Fibroblast of lung (primary cell): ENCODE results near the gene CBX6. TPM values are rescaled to one million over a fixed set of nuclear protein-coding genes. Genes with fewer than 3 reads are reported as not detected.

ENCODE experiments used
- DNase-seq, 2 donors: peaks; one replicate each; pipeline versions ENCODE4 v3.0.0 to v3.0.0-alpha.2; 2010; ENCODE audit warnings: low read depth in 2 of 2
- H2AFZ ChIP-seq: 2 replicates; pipeline ENCODE4 v1.5.1; 2012; ENCODE audit warnings: low read length, control low read depth, inconsistent platforms
- H3K27ac ChIP-seq: 2 replicates; pipeline ENCODE4 v1.5.1; 2011; ENCODE audit warnings: low read length, control low read depth; ENCODE audit not compliant: insufficient read depth
- H3K27me3 ChIP-seq: 2 replicates; pipeline ENCODE4 v1.5.1; 2011; ENCODE audit warnings: mild to moderate bottlenecking, low read length; ENCODE audit not compliant: control insufficient read depth, insufficient read depth
- H3K36me3 ChIP-seq: 2 replicates; pipeline ENCODE4 v1.5.1; 2011; ENCODE audit warnings: low read length; ENCODE audit not compliant: control insufficient read depth, insufficient read depth
- H3K4me1 ChIP-seq: 2 replicates; pipeline ENCODE4 v1.5.1; 2011; ENCODE audit warnings: low read length; ENCODE audit not compliant: control insufficient read depth, insufficient read depth; ENCODE audit errors: extremely low read depth
- H3K4me2 ChIP-seq: 2 replicates; pipeline ENCODE4 v1.5.1; 2011; ENCODE audit warnings: low read length, control low read depth; ENCODE audit not compliant: insufficient read depth; ENCODE audit errors: extremely low read depth
- H3K4me3 ChIP-seq, 4 experiments: fragments of 200-600 bp in 1 of 4; sonication (generic) in 1 of 4; replicated peaks in 1 of 4; 2 replicates each; pipeline ENCODE4 v1.5.1; 2011 to 2016; ENCODE audit warnings: low read length in 4 of 4, low read depth in 3 of 4, mild to moderate bottlenecking in 3 of 4, control low read depth in 2 of 4, inconsistent platforms in 1 of 4, mixed read lengths in 1 of 4; ENCODE audit not compliant: insufficient read depth in 1 of 4; ENCODE audit errors: control extremely low read depth in 1 of 4
- H3K79me2 ChIP-seq: 2 replicates; pipeline ENCODE4 v1.5.1; 2012; ENCODE audit warnings: mild to moderate bottlenecking, low read length, inconsistent platforms; ENCODE audit not compliant: control insufficient read depth, insufficient read depth
- H3K9ac ChIP-seq: 2 replicates; pipeline ENCODE4 v1.5.1; 2011; ENCODE audit warnings: mild to moderate bottlenecking, low read length, control low read depth; ENCODE audit not compliant: insufficient read depth
- H3K9me3 ChIP-seq: 2 replicates; pipeline ENCODE4 v1.5.1; 2012; ENCODE audit warnings: low read depth, low read length; ENCODE audit not compliant: control insufficient read depth, insufficient read depth
- H4K20me1 ChIP-seq: 2 replicates; pipeline ENCODE4 v1.5.1; 2011; ENCODE audit warnings: low read length; ENCODE audit not compliant: control insufficient read depth, insufficient read depth; ENCODE audit errors: extremely low read depth
- EZH2 ChIP-seq: IDR thresholded peaks from 2 replicates; pipeline ENCODE4 v1.5.1; 2012; ENCODE audit warnings: low read length, control low read depth, mild to moderate bottlenecking; ENCODE audit errors: missing control alignments
- polyA plus RNA-seq, 2 donors: library from polyadenylated mRNA; depleted of rRNA in 1 of 2; stranded (reverse) in 1 of 2; unstranded in 1 of 2; fragments of >200 nt; gene quantifications; 2 replicates each; pipeline ENCODE4 v1.2.1, GENCODE V29; 2011 to 2012; ENCODE audit warnings: missing spikeins in 1 of 2
- total RNA-seq: library from RNA; depleted of rRNA; stranded (reverse); fragments of >200 nt; gene quantifications from 2 replicates; pipeline ENCODE4 v1.2.1, GENCODE V29; 2014
- TF ChIP-seq, protein P1 (sequence below), 2 donors: IDR thresholded peaks in 1 of 2; conservative IDR thresholded peaks in 1 of 2; 1 replicate in 1 of 2; 2 replicates in 1 of 2; pipeline ENCODE4 v1.5.1; 2011 to 2012; ENCODE audit warnings: low read length in 2 of 2, control low read depth in 1 of 2, inconsistent platforms in 1 of 2, low read depth in 1 of 2, mild to moderate bottlenecking in 1 of 2

Gene CBX6
- total and polyA plus RNA-seq, 2 donors (not counting 1 experiment from before 2014, with no cell fraction given) = 20.3 to 53.8 TPM

DNA sequence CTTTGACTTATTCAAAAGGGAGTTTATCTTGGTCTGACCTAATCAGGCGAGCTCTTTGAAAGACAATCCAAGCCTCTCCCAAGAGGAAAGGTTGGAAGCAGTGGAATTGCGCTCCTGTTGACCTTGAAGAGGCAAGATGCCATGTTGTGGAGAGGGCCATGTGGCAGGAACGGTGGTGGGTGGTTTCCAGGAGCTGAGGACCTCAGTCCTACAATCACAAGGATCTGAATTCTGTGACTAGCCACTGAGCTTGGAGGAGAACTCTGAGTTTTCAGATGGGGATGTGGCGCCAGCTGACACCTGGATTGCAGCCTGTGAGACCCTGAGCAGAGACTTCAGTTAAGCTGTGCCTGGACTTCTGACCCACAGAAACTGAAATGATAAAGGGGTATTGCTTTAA, 6.0 kb upstream of the CBX6 start:
- Histone ChIP-seq H3K4me3 (no peak overlapping the region), H3K4me2 (no peak overlapping the region), H3K79me2 (no peaks in the 10 kb centered on the region), H3K9me3 (no peaks in the 10 kb centered on the region), H3K27me3 (peaks cover 13% of the 10 kb centered on the region), H3K27ac (no peak overlapping the region), H2AFZ (no peak overlapping the region), H4K20me1 (no peaks in the 10 kb centered on the region), H3K36me3 (no peaks in the 10 kb centered on the region), H3K4me1 (peaks cover 11% of the 10 kb centered on the region), H3K9ac (no peak overlapping the region)
- no peak for DNase-seq
- no peak for TF ChIP-seq EZH2
- TF ChIP-seq, protein P1, sequence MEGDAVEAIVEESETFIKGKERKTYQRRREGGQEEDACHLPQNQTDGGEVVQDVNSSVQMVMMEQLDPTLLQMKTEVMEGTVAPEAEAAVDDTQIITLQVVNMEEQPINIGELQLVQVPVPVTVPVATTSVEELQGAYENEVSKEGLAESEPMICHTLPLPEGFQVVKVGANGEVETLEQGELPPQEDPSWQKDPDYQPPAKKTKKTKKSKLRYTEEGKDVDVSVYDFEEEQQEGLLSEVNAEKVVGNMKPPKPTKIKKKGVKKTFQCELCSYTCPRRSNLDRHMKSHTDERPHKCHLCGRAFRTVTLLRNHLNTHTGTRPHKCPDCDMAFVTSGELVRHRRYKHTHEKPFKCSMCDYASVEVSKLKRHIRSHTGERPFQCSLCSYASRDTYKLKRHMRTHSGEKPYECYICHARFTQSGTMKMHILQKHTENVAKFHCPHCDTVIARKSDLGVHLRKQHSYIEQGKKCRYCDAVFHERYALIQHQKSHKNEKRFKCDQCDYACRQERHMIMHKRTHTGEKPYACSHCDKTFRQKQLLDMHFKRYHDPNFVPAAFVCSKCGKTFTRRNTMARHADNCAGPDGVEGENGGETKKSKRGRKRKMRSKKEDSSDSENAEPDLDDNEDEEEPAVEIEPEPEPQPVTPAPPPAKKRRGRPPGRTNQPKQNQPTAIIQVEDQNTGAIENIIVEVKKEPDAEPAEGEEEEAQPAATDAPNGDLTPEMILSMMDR (conservative IDR thresholded peaks at IDR 0.05 in 1 of 2, IDR thresholded peaks at IDR 0.05 in 1 of 2; ENCODE audit: low read depth in 1 of 2, low read length in 2 of 2) = no peak

DNA sequence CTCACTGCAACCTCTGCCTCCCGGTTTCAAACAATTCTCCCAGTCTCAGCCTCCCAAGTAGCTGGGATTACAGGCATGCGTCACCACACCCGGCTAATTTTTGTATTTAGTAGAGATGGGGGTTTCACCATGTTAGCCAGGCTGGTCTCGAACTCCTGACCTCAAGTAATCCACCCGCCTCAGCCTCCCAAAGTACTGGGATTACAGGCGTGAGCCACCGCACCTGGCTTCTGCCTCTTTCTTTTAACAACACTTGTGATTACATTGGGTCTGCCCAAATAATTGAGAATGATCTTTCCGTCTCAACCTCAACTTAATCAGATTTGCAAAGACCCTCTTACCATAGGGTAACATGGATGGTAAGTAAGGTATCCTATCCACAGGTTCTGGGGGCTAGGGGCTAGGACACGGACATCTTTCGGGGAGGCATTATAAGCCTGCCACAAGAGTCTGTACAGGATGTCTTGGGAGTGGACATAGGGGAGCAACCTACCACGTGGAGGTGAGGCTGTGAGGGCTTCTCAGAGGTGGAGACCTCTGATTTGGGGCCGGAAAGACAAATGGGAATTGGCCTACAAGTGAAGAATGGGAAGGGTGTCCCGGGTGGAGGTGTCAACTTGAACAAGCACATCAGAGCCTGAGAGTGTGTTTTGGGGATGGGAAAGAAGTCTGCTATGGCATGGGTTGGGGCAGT, 2.7 kb upstream of the CBX6 start:
- H3K36me3 ChIP-seq = peaks cover 3% of the 10 kb centered on the region
- H3K27ac ChIP-seq = no peak overlapping the region
- H3K4me3 ChIP-seq = no peak overlapping the region
- DNase-seq = no peak
- peaks cover 15% of the 10 kb centered on the region for H3K79me2 ChIP-seq
- no peaks in the 10 kb centered on the region for H3K9me3 ChIP-seq
- TF ChIP-seq, protein P1 (conservative IDR thresholded peaks at IDR 0.05 in 1 of 2, IDR thresholded peaks at IDR 0.05 in 1 of 2; ENCODE audit: low read depth in 1 of 2, low read length in 2 of 2) = no peak
- TF ChIP-seq EZH2 = no peak
- no peak overlapping the region for H2AFZ ChIP-seq
- H4K20me1 ChIP-seq = peaks cover 2% of the 10 kb centered on the region
- peaks cover 13% of the 10 kb centered on the region for H3K27me3 ChIP-seq
- no peak overlapping the region for H3K4me2 ChIP-seq
- peaks cover 1% of the 10 kb centered on the region for H3K4me1 ChIP-seq
- no peak overlapping the region for H3K9ac ChIP-seq

DNA sequence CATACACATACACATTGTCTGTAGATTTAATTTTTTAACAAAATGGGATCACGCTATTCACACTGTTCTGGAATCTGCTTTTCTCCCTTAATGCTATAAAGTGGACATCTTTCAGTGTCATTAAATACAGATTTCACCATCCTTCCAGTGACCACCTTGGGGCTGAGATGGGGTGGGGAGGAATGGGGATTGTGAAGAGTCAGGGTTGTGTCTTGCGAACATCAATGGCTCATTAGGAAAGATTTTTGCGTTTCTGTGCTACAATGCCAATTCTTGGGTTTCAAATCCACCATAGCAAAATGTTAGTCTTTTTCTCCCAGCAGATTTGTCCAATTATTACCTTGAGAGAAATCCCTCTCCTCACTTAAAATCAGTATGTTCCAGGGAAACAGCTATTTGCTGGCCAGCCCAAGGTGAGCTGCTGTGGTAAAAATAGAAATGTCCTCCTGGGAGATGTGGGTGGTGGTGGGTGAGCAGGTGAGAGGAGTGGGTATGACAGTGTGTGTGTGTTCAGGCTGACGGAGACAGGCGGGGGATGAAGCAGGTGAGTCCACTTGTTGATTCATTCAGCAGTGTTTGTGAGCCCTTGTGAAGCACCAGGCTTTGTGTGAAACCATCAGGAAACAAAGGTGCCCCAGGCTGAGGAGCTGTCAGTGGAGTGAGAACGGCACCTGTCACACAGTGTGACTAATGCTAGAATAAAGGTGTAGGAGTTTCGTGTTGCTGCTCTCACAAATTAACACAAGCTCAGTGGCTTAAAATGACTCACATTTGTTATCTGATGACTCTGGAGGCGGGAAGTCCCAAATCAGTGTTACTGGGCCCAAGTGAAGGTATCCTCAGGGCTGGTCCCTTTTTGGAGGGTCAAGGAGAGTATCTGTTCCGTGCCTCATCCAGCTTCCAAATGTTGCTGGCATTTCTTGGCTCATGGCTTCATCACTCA, 1.7 kb upstream of the CBX6 start:
- peaks cover 2% of the 10 kb centered on the region for H3K4me1 ChIP-seq
- no peak for TF ChIP-seq EZH2
- TF ChIP-seq, protein P1 (conservative IDR thresholded peaks at IDR 0.05 in 1 of 2, IDR thresholded peaks at IDR 0.05 in 1 of 2; ENCODE audit: low read depth in 1 of 2, low read length in 2 of 2) = no peak
- H3K79me2 ChIP-seq = peaks cover 16% of the 10 kb centered on the region
- no peak for DNase-seq
- peaks cover 2% of the 10 kb centered on the region for H4K20me1 ChIP-seq
- H3K9me3 ChIP-seq = no peaks in the 10 kb centered on the region
- no peak overlapping the region for H2AFZ ChIP-seq
- no peak overlapping the region for H3K27ac ChIP-seq
- peak overlapping the region in 2 of 4 experiments; percentile 73 to 79 for H3K4me3 ChIP-seq
- H3K27me3 ChIP-seq = peaks cover 13% of the 10 kb centered on the region
- peaks cover 5% of the 10 kb centered on the region for H3K36me3 ChIP-seq
- H3K4me2 ChIP-seq = peak overlapping the region; percentile 94
- no peak overlapping the region for H3K9ac ChIP-seq
